ENCODE results near the gene TMEM135. TPM values are rescaled to one million over a fixed set of nuclear protein-coding genes. Genes with fewer than 3 reads are reported as not detected.

TMEM135 gene
- total RNA-seq, 4 donors from 2014 or later: 7.9 to 38.7 (median 18.9) TPM

DNA sequence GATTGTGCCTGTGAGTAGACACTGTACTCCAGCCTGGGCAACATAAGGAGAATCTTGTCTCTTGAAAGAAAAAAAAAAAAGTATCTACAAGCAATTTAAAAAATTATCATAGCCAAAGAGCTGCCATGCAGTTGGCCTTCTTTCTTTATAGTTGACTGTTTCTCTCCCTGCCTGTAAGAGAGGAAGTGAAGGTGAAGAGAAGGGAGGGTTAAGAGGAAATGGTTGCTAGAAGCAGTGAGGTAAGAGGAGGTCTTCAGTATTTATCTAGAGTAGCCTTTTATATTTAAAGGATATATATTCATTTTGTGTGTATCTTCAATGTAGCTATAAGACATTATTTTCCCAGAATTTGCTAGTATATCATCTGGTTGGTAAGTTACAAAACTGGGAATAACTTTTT, 217.9 kb downstream of the TMEM135 start:
- Histone ChIP-seq H3K27ac (no peak overlapping the region), H3K9me3 (no peaks in the 10 kb centered on the region), H3K27me3 (no peaks in the 10 kb centered on the region), H3K4me1 (no peaks in the 10 kb centered on the region), H3K4me3 (no peak overlapping the region), H3K36me3 (no peaks in the 10 kb centered on the region)
- intact Hi-C loops (cut with DNase I; ENCODE audit: low total_unique reads): no loop called here
- TF ChIP-seq, protein P1, sequence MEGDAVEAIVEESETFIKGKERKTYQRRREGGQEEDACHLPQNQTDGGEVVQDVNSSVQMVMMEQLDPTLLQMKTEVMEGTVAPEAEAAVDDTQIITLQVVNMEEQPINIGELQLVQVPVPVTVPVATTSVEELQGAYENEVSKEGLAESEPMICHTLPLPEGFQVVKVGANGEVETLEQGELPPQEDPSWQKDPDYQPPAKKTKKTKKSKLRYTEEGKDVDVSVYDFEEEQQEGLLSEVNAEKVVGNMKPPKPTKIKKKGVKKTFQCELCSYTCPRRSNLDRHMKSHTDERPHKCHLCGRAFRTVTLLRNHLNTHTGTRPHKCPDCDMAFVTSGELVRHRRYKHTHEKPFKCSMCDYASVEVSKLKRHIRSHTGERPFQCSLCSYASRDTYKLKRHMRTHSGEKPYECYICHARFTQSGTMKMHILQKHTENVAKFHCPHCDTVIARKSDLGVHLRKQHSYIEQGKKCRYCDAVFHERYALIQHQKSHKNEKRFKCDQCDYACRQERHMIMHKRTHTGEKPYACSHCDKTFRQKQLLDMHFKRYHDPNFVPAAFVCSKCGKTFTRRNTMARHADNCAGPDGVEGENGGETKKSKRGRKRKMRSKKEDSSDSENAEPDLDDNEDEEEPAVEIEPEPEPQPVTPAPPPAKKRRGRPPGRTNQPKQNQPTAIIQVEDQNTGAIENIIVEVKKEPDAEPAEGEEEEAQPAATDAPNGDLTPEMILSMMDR (IDR thresholded peaks at IDR 0.05 in 4 of 5, conservative IDR thresholded peaks at IDR 0.05 in 1 of 5): no peak
- TF ChIP-seq POLR2A (IDR thresholded peaks at IDR 0.05): no peak
- in situ Hi-C loops (cut with MboI; ENCODE audit: low sequenced_read_pairs in 4 of 4): no loop called here
- ATAC-seq (no peak), DNase-seq (no peak)

GRCh38 chr11:87256694-87257340, 219.1 kb downstream of the TMEM135 start:
- intact Hi-C loops (cut with DNase I; ENCODE audit: low total_unique reads): no loop called here
- Histone ChIP-seq H3K36me3 (no peaks in the 10 kb centered on the region), H3K4me3 (no peak overlapping the region), H3K9me3 (no peaks in the 10 kb centered on the region), H3K4me1 (no peaks in the 10 kb centered on the region), H3K27me3 (no peaks in the 10 kb centered on the region), H3K27ac (no peak overlapping the region)
- DNase-seq (no peak), ATAC-seq (no peak)
- in situ Hi-C loops (cut with MboI; ENCODE audit: low sequenced_read_pairs in 4 of 4): no loop called here
- TF ChIP-seq, protein P1 (IDR thresholded peaks at IDR 0.05 in 4 of 5, conservative IDR thresholded peaks at IDR 0.05 in 1 of 5): no peak
- TF ChIP-seq POLR2A (IDR thresholded peaks at IDR 0.05): no peak

DNA sequence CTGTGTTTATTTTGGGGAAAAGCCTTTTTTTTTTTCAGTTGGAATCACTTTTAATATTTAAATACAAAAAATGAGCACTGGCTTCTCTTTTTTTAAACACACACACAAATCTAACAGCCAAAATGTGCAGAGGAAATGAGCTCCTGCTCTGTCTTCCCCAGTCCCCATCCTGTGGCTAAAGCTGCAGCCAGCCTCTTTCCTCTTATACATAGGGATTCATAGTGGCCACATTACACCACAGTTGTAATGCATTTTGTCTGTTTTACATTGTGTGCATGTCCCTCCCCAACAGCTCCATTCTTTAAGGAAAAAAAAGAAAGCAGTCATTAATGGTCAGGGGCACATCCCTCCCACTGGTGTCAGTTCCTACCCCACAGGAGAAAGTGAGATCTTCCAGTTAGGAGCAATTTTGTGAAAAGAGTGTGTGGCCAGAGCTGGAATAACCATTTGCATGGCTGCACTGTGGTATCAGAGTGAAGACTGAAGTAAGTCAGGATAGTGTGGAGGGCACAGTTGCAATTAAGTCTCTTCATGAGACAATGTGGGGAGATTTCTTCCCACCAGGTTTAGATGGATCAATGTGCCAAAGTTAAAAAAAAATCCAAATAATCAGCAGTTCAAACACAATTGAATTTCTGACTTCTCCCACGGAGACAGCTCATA, 220.6 kb downstream of the TMEM135 start:
- DNase-seq (no peak), ATAC-seq (no peak)
- TF ChIP-seq POLR2A (IDR thresholded peaks at IDR 0.05): no peak
- TF ChIP-seq, protein P1 (IDR thresholded peaks at IDR 0.05 in 4 of 5, conservative IDR thresholded peaks at IDR 0.05 in 1 of 5): no peak

DNA sequence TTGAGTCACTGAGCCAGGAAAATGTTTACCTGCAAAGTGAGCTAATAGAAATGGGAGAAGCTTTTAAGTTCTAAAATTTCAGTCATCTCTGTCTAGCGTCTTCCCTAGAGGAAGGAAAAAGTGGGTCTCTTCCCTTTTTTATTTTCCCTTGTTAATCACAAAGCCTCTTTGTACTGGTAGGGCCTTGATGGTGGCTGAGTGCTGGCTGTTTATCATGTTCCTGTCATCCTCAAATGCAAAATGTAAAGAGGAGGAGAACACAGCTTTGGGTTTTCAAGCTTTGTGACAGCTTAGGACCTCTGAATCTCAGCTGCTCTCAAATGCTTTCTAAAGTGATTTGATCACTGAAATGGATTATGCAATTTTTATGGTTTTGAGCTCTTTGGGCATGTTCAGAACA, 222.0 kb downstream of the TMEM135 start:
- ATAC-seq (no peak), DNase-seq (no peak)
- TF ChIP-seq, protein P1 (IDR thresholded peaks at IDR 0.05 in 4 of 5, conservative IDR thresholded peaks at IDR 0.05 in 1 of 5): no peak
- no peak for TF ChIP-seq POLR2A (IDR thresholded peaks at IDR 0.05)
- Histone ChIP-seq H3K9me3 (no peaks in the 10 kb centered on the region), H3K36me3 (no peaks in the 10 kb centered on the region), H3K4me3 (no peak overlapping the region), H3K27me3 (no peaks in the 10 kb centered on the region), H3K27ac (no peak overlapping the region), H3K4me1 (no peaks in the 10 kb centered on the region)
- in situ Hi-C loops (cut with MboI; ENCODE audit: low sequenced_read_pairs in 4 of 4): no loop called here
- intact Hi-C loops (cut with DNase I; ENCODE audit: low total_unique reads): no loop called here

More for the DNA sequence above, 220.6 kb downstream of the TMEM135 start:
- H3K27me3 ChIP-seq: no peaks in the 10 kb centered on the region
- no peak overlapping the region for H3K4me3 ChIP-seq
- no peaks in the 10 kb centered on the region for H3K9me3 ChIP-seq
- in situ Hi-C loops (cut with MboI; ENCODE audit: low sequenced_read_pairs in 4 of 4): no loop called here
- intact Hi-C loops (cut with DNase I; ENCODE audit: low total_unique reads): no loop called here
- H3K4me1 ChIP-seq: no peaks in the 10 kb centered on the region
- H3K27ac ChIP-seq: no peak overlapping the region
- H3K36me3 ChIP-seq: no peaks in the 10 kb centered on the region

Data from gastrocnemius medialis (tissue), 4 donors.